Mesendoderm (in vitro differentiated cells): ENCODE data around the gene WASHC2C. TPM values are rescaled to one million over a fixed set of nuclear protein-coding genes. Genes with fewer than 3 reads are reported as not detected.
"Not testable (repeated sequence)": the region's sequence is repeated elsewhere in the genome, so short reads cannot be mapped to it uniquely, and the experiment has no call there.

Experiments used
- DNase-seq: peaks from one replicate; pipeline ENCODE4 v3.0.0; 2013
- H2AK5ac ChIP-seq: 2 replicates; pipeline ENCODE4 v1.6.1; 2013; ENCODE audit warnings: low read length, inconsistent platforms
- H2BK120ac ChIP-seq: 2 replicates; pipeline ENCODE4 v1.6.1; 2013; ENCODE audit warnings: low read depth, mild to moderate bottlenecking, low read length, moderate library complexity, mixed read lengths
- H2BK15ac ChIP-seq: replicated peaks from 2 replicates; pipeline ENCODE4 v1.6.1; 2013; ENCODE audit warnings: low read depth, mild to moderate bottlenecking, moderate library complexity
- H2BK5ac ChIP-seq: 2 replicates; pipeline ENCODE4 v1.6.1; 2013; ENCODE audit warnings: low read length, inconsistent platforms
- H3K18ac ChIP-seq: 2 replicates; pipeline ENCODE4 v1.6.1; 2013; ENCODE audit warnings: mild to moderate bottlenecking, low read length, mixed read lengths
- H3K23ac ChIP-seq: one replicate; pipeline ENCODE4 v1.6.1; 2013; ENCODE audit warnings: low read length
- H3K27ac ChIP-seq: 2 replicates; pipeline ENCODE4 v1.5.1; 2013; ENCODE audit warnings: low read depth, mild to moderate bottlenecking, inconsistent platforms, low read length, moderate library complexity
- H3K27me3 ChIP-seq: 2 replicates; pipeline ENCODE4 v1.6.1; 2013; ENCODE audit warnings: low read length, control low read depth, mild to moderate bottlenecking, inconsistent platforms; ENCODE audit not compliant: insufficient read depth, poor library complexity
- H3K36me3 ChIP-seq: 2 replicates; pipeline ENCODE4 v1.6.1; 2013; ENCODE audit warnings: low read length, inconsistent platforms; ENCODE audit not compliant: control insufficient read depth, insufficient read depth
- H3K4ac ChIP-seq: one replicate; pipeline ENCODE4 v1.6.1; 2013; ENCODE audit warnings: low read depth, mild to moderate bottlenecking, low read length, moderate library complexity
- H3K4me1 ChIP-seq: 2 replicates; pipeline ENCODE4 v1.6.1; 2013; ENCODE audit warnings: low read depth, low read length, inconsistent platforms; ENCODE audit not compliant: control insufficient read depth
- H3K4me2 ChIP-seq: 2 replicates; pipeline ENCODE4 v1.6.1; 2013; ENCODE audit warnings: low read length
- H3K4me3 ChIP-seq: 2 replicates; pipeline ENCODE4 v1.5.1; 2013; ENCODE audit warnings: mild to moderate bottlenecking, low read length
- H3K56ac ChIP-seq: one replicate; pipeline ENCODE4 v1.6.1; 2013; ENCODE audit warnings: low read length
- H3K79me1 ChIP-seq: 2 replicates; pipeline ENCODE4 v1.6.1; 2013; ENCODE audit warnings: low read length, inconsistent platforms
- H3K79me2 ChIP-seq: 2 replicates; pipeline ENCODE4 v1.6.1; 2013; ENCODE audit warnings: mild to moderate bottlenecking, low read length; ENCODE audit not compliant: control insufficient read depth, insufficient read depth
- H3K9ac ChIP-seq: 2 replicates; pipeline ENCODE4 v1.6.1; 2013; ENCODE audit warnings: low read length, inconsistent platforms
- H4K5ac ChIP-seq: one replicate; pipeline ENCODE4 v1.6.1; 2013; ENCODE audit warnings: low read length
- H4K8ac ChIP-seq: one replicate; pipeline ENCODE4 v1.6.1; 2013; ENCODE audit warnings: low read depth, mild to moderate bottlenecking, control low read depth, low read length, moderate library complexity
- WGBS: extraction: QIAGEN DNeasy Blood & Tissue Kit; methylation state at CpG from one replicate; pipeline ENCODE4 v1.1.7; 2013; ENCODE audit warnings: low lambda C conversion rate, missing lambda C conversion rate; ENCODE audit not compliant: insufficient coverage; ENCODE audit errors: extremely low coverage; 5-methylcytosine and 5-hydroxymethylcytosine counted together
- small RNA-seq: library from polyadenylated mRNA; stranded (forward); fragments of <200 nt; extraction: miRNeasy Mini kit (QIAGEN cat#:217004); gene quantifications from one replicate; pipeline ENCODE3, GENCODE V24; 2013; ENCODE audit not compliant: insufficient read depth

The WASHC2C gene

GRCh38 chr10:45820107-45820830, 93.2 kb downstream of the WASHC2C start:
- H3K27ac ChIP-seq, H3K4me2 ChIP-seq, H3K4me1 ChIP-seq, DNase-seq, H3K36me3 ChIP-seq, H2BK5ac ChIP-seq, H3K9ac ChIP-seq, H3K18ac ChIP-seq, H4K8ac ChIP-seq, H2BK120ac ChIP-seq, H2BK15ac ChIP-seq, H3K4ac ChIP-seq, H4K5ac ChIP-seq, H3K79me1 ChIP-seq, H3K4me3 ChIP-seq, H3K79me2 ChIP-seq, H3K27me3 ChIP-seq, H3K56ac ChIP-seq, H2AK5ac ChIP-seq, H3K23ac ChIP-seq: not testable (repeated sequence)
- no CpG with 5 or more reads among the region's 6 CpGs for WGBS

- not testable (repeated sequence) for H3K4me3 ChIP-seq, H3K27me3 ChIP-seq, H3K23ac ChIP-seq, H3K79me2 ChIP-seq, H3K79me1 ChIP-seq, H3K27ac ChIP-seq, H4K8ac ChIP-seq, H2AK5ac ChIP-seq, H3K56ac ChIP-seq, H2BK15ac ChIP-seq, H2BK120ac ChIP-seq, H3K4me2 ChIP-seq, H3K4me1 ChIP-seq, H3K9ac ChIP-seq, H4K5ac ChIP-seq, H2BK5ac ChIP-seq, H3K18ac ChIP-seq, H3K36me3 ChIP-seq, H3K4ac ChIP-seq, DNase-seq
- no CpG with 5 or more reads among the region's 2 CpGs for WGBS
Observed at GRCh38 chr10:45822918-45823317, 95.9 kb downstream of the WASHC2C start.

Small RNAs within 50 kb of the gene (small RNA-seq; reads per million reads assigned to genes)
- gene AC012044.1 = not detected
